Measurements from ENCODE around the gene SEMA3B.

DNA sequence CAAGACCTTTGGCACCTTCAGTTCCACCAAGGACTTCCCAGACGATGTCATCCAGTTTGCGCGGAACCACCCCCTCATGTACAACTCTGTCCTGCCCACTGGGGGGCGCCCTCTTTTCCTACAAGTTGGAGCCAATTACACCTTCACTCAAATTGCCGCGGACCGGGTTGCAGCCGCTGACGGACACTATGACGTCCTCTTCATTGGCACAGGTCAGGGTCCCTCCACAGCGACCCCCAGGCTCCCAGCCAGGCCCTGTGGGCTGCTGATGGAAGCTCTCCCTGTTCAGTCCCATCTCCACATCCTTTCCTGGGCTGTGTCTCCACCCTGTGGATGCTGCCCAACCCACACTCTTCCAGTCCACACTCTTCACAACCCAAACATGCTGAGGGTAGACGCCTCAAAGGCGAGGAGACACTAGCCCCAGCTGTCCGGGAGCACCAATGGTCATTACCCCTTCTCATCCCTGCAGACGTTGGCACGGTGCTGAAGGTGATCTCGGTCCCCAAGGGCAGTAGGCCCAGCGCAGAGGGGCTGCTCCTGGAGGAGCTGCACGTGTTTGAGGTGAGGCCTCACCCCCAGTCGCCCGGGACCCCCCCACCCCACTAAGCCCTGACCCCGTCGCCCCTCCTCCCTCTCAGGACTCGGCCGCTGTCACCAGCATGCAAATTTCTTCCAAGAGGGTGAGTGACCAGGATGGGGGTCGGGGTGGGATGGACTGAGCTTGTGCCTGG is 5.6 kb downstream of the SEMA3B start:
- TF ChIP-seq CTCF (IDR thresholded peaks at IDR 0.05) (peak; percentile 43 to 75 (median 61)), POLR2A (IDR thresholded peaks at IDR 0.05) (no peak)
